GM21723 (cell line): ENCODE measurements around the gene KCNAB3.
A peak's percentile ranks its signal among the peaks of the same experiment; 100 is the strongest.

Source experiments
- ATAC-seq: cut with Tn5 transposase; IDR thresholded peaks from one replicate; pipeline ENCODE4 v1.9.1; 2021; ENCODE audit warnings: mild to moderate bottlenecking, moderate library complexity; ENCODE audit not compliant: unreplicated experiment

The KCNAB3 gene

DNA sequence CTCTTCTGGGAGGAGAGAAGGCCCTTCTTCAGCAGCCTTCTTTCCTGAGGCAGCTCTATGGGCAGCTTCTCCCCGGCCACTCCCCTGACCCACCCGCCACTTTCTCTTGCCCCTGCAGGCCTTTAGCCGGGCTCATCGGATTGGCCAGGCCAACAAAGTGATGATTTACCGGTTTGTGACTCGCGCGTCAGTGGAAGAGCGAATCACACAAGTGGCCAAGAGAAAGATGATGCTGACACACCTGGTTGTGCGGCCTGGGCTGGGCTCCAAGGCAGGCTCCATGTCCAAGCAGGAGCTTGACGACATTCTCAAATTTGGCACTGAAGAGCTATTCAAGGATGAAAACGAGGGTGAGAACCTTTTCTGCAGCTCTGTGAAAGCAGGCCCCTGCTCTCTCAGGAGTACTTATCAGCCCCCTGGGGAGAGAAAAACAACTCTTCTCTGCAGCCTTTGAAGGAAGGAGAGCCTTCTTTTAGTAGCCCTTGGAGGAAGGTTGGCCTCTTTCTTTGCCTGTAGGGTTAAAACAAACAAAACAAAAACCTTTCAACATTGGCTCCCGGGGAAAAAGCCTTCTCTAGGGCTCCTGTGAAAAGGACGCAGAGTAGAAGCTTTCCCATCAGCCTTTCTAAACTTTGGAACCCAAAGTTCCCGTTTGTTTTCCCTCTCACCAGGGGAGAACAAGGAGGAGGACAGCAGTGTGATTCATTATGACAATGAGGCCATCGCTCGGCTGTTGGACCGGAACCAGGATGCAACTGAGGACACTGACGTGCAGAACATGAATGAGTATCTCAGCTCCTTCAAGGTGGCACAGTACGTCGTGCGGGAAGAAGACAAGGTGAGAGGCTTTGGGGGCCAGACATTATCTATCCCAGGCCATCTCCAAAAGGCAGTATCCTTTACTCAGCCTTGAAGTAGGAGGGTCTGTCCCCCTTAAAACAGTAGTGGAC is 26.2 kb downstream of the KCNAB3 start:
- ATAC-seq = no peak

DNA sequence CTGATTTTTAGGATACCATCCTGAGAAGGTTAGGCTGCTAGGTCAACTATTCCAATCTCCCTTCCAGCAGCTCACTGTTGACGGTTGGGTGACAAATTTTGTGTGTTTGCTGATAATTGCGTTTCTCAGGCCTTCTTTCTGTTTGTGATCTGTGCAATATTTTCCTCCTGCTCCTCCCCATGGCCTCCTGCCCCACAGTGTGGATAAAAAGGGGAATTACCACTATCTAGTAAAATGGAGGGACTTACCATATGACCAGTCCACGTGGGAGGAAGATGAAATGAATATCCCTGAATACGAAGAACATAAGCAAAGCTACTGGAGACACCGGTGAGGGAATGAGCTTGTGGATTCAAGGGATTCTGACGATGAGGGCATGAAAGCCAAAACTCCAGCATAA is 31.9 kb downstream of the KCNAB3 start:
- no peak for ATAC-seq

- no peak for ATAC-seq
These were observed 32.6 kb downstream of the KCNAB3 start for GRCh38 chr17:7897090-7897489.

DNA sequence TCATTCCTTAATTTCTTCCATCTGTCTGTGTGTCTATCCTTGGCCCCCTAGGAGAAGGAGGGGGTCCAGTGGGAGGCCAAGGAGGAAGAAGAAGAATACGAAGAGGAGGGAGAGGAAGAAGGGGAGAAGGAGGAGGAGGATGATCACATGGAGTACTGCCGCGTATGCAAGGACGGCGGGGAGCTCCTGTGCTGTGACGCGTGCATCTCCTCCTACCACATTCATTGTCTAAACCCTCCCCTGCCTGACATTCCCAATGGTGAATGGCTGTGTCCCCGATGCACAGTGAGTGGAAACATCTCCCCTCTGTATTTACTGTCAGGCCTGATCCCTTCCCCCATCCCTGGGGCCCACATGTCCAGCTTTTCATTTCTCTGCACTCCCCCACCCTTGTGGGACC is 34.8 kb downstream of the KCNAB3 start:
- no peak for ATAC-seq

DNA sequence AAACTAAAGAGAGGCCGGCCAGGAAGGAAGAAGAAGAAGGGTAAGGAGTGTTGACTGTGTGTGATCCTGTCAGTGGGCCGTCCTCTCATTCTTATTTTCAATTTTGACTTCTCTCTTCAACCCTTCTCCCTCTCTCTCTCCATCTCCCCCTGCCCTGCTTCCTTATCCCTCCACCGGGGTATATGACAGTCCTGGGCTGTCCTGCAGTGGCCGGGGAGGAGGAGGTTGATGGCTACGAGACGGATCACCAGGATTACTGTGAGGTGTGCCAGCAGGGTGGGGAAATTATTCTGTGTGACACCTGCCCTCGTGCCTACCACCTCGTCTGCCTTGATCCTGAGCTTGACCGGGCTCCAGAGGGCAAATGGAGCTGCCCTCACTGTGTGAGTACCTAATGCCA is 35.4 kb downstream of the KCNAB3 start:
- no peak for ATAC-seq

- ATAC-seq = no peak
These were observed 36.3 kb downstream of the KCNAB3 start for GRCh38 chr17:7893187-7893880.

GRCh38 chr17:7889166-7889955 is 40.3 kb downstream of the KCNAB3 start:
- no peak for ATAC-seq

GRCh38 chr17:7888184-7888920 is 41.3 kb downstream of the KCNAB3 start, which contains the start of gene CHD3:
CHD3 (plus strand) TSS chr17:7888789; CDS start chr17:7889001, 212 bp downstream.
- ATAC-seq = no peak

- ATAC-seq = peak; percentile 53
These were observed 42.0 kb downstream of the KCNAB3 start for GRCh38 chr17:7887482-7888183.

- no peak for ATAC-seq
These were observed 42.6 kb downstream of the KCNAB3 start for GRCh38 chr17:7887038-7887481.

DNA sequence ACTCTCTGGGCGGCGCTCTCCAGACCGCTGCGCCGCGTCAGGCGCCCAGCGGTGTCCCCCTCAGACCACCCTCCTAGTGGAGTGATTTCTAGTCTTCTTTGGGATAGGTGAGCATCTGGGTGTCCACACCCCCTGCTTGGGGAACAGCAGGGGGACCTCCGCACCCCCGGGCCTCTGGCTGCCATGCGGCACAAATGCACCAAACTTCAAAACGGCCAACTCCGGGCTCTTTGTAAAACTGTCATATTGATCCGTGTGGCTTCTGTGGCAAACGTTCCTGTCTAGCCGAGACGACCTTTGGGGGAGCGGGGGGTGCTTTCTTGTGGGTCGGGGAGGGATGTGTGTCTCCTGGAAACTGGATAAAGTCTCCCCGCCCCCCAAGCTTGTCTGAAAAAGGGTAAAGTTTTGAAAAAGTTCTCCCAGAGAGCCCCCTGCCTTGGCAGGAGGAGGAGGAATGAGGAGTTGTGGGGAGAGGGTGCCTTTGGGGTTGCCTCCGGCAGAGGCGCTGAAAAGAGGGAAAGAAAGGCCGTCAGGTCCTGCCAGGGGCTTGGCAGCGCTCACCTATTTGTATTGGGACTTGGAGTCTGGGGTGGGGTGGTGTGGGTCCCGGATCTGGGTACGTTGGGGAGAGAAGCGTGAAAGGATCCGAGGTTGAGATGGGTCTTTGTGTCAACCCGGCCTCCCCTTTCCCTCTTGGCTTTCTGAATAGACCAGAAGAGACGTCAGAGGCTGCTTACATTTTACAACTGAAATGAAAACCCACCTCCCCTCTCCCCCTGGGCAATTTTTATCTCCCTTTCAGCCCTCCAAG is 43.2 kb downstream of the KCNAB3 start:
- no peak for ATAC-seq

- ATAC-seq = no peak
These were observed 44.1 kb downstream of the KCNAB3 start for GRCh38 chr17:7885367-7886226.

GRCh38 chr17:7884581-7885366 is 44.9 kb downstream of the KCNAB3 start:
- no peak for ATAC-seq

- no peak for ATAC-seq
These were observed 45.8 kb downstream of the KCNAB3 start for GRCh38 chr17:7883781-7884386.

DNA sequence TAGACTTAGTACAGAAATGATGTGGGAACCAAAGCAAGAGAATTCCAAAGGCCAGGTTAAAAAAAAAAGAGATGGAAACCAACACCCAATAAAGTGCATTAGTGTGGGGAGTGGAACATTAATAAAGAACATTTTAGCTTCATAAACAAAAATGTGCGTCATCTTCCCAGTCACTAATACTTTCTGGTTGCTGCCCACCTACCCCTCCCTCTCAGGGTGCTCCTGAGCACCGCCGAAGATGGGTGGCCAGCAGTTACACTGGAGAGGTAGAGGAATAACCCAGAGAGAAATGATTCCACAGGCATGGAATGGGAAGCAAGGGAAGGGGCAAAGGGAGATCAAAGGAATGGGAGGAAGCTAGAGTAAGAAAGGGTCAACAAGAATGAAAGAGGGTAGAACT is 47.0 kb downstream of the KCNAB3 start:
- ATAC-seq = no peak

DNA sequence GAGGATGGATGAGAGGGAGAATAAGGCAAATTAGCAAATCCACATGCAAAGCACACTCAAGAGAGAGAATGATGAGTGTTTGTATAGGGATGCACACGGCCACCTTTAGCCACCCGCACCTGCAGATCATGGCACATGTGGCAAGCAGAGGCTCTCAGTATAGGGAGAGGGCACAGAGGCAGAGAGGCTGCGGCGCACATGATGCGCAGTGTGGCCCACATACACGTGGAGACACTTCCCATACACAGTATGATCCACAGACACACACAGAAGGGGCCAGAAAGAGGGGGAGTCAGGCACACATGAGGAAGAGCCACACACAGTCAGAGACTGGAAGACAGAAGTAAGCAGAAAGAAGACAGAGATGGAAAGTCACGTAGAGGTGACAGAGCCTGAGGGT is 47.6 kb downstream of the KCNAB3 start:
- ATAC-seq = no peak
